Measurements from ENCODE around the gene KIF22. TPM values are rescaled to one million over a fixed set of nuclear protein-coding genes. Genes with fewer than 3 reads are reported as not detected.
"Not testable (repeated sequence)": the region's sequence is repeated elsewhere in the genome, so short reads cannot be mapped to it uniquely, and the experiment has no call there.

Gene KIF22
- total RNA-seq, 2 donors from 2014 or later: 94.7 to 130 TPM

DNA sequence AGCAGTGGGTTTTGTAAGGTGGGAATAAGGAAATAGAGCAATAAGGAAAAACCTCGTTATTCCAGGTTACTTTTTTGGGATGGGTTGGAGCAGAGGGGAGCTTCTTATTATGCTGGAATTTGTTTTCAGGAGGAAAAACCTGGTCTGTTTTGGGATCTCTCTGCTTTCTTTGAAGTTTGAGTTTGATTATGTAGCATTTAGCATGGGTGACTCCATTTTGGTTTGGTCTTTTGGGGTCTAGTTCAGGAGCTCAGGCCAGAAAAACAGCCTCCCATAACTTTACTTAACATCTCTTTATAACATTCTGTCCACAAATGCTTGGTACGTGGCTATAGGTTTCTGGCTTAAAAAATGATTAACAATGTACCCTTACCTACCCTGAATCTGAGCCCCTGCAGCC is 21.0 kb upstream of the KIF22 start:
- no peak overlapping the region for H3K27ac Mint-ChIP-seq
- Histone ChIP-seq H3K9me3 (ENCODE audit: control insufficient read depth, low read length) (no peaks in the 10 kb centered on the region), H3K4me1 (ENCODE audit: control insufficient read depth, insufficient read depth, low read length) (peaks cover 2% of the 10 kb centered on the region), H3K27ac (ENCODE audit: low read depth, low read length) (no peak overlapping the region), H3K9ac (ENCODE audit: extremely low read depth, low read length, poor library complexity, severe bottlenecking) (no peak overlapping the region), H3K36me3 (ENCODE audit: control insufficient read depth, insufficient read depth, low read length) (no peaks in the 10 kb centered on the region), H3K4me3 (ENCODE audit: low read length) (no peak overlapping the region), H3K27me3 (ENCODE audit: control insufficient read depth, insufficient read depth, low read length, poor library complexity, severe bottlenecking) (no peaks in the 10 kb centered on the region)
- peaks cover 3% of the 10 kb centered on the region for H3K4me1 Mint-ChIP-seq
- DNase-seq: no peak
- no peak overlapping the region for H3K4me3 Mint-ChIP-seq
- 88 to 91% methylated on average over 2 of the region's 2 CpGs for WGBS, 2 experiments (ENCODE audit: insufficient coverage in 1 of 2, insufficient read length in 1 of 2)
- H3K27me3 Mint-ChIP-seq (ENCODE audit: insufficient read depth): peaks cover 2% of the 10 kb centered on the region
- H3K9me3 Mint-ChIP-seq: no peaks in the 10 kb centered on the region
- no peaks in the 10 kb centered on the region for H3K36me3 Mint-ChIP-seq (ENCODE audit: low read depth)
- TF ChIP-seq, protein P1, sequence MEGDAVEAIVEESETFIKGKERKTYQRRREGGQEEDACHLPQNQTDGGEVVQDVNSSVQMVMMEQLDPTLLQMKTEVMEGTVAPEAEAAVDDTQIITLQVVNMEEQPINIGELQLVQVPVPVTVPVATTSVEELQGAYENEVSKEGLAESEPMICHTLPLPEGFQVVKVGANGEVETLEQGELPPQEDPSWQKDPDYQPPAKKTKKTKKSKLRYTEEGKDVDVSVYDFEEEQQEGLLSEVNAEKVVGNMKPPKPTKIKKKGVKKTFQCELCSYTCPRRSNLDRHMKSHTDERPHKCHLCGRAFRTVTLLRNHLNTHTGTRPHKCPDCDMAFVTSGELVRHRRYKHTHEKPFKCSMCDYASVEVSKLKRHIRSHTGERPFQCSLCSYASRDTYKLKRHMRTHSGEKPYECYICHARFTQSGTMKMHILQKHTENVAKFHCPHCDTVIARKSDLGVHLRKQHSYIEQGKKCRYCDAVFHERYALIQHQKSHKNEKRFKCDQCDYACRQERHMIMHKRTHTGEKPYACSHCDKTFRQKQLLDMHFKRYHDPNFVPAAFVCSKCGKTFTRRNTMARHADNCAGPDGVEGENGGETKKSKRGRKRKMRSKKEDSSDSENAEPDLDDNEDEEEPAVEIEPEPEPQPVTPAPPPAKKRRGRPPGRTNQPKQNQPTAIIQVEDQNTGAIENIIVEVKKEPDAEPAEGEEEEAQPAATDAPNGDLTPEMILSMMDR (conservative IDR thresholded peaks at IDR 0.05): no peak

DNA sequence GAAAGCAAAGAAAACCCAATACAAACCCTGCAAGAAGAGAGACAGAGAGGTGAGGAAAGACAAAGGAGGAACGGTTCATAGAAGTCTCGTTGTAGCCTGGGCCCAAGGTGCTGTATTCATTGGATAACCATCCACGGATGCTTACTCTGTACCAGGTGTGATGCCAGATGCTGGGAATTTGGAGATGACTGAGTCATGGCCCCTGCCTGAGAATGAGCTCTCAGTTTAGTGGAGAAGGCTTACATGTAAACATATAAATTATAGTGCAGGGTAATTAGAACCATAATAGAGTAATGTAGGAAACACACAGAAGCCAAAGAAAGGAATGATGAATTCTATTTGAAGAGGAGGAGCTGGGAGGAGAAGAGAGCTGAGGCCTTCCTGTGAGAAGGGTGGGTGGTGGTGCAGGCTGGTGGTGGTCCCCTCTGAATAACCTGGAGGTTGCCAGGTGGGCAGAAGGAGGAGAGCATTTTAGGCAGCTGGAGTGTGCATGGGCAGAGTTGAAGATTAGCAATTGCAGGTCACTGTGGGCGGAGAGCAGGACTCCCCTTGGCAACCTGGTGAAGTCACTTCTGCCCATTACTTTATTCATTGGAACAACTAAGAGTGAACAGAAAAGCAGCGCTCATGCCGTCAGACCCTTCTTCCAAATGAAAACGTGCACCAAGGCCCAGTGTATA is 20.2 kb upstream of the KIF22 start:
- Histone ChIP-seq H3K36me3 (ENCODE audit: control insufficient read depth, insufficient read depth, low read length) (no peaks in the 10 kb centered on the region), H3K9ac (ENCODE audit: extremely low read depth, low read length, poor library complexity, severe bottlenecking) (no peak overlapping the region), H3K4me3 (ENCODE audit: low read length) (no peak overlapping the region), H3K27me3 (ENCODE audit: control insufficient read depth, insufficient read depth, low read length, poor library complexity, severe bottlenecking) (no peaks in the 10 kb centered on the region), H3K27ac (ENCODE audit: low read depth, low read length) (no peak overlapping the region), H3K9me3 (ENCODE audit: control insufficient read depth, low read length) (no peaks in the 10 kb centered on the region), H3K4me1 (ENCODE audit: control insufficient read depth, insufficient read depth, low read length) (no peaks in the 10 kb centered on the region)
- no peak overlapping the region for H3K27ac Mint-ChIP-seq
- H3K36me3 Mint-ChIP-seq (ENCODE audit: low read depth): no peaks in the 10 kb centered on the region
- peaks cover 2% of the 10 kb centered on the region for H3K27me3 Mint-ChIP-seq (ENCODE audit: insufficient read depth)
- no peaks in the 10 kb centered on the region for H3K9me3 Mint-ChIP-seq
- 92 to 96% methylated on average over 4 to 7 of the region's 7 CpGs for WGBS, 2 experiments (ENCODE audit: insufficient coverage in 1 of 2, insufficient read length in 1 of 2)
- H3K4me3 Mint-ChIP-seq: no peak overlapping the region
- no peak for DNase-seq
- TF ChIP-seq, protein P1 (conservative IDR thresholded peaks at IDR 0.05): no peak
- H3K4me1 Mint-ChIP-seq: no peaks in the 10 kb centered on the region

DNA sequence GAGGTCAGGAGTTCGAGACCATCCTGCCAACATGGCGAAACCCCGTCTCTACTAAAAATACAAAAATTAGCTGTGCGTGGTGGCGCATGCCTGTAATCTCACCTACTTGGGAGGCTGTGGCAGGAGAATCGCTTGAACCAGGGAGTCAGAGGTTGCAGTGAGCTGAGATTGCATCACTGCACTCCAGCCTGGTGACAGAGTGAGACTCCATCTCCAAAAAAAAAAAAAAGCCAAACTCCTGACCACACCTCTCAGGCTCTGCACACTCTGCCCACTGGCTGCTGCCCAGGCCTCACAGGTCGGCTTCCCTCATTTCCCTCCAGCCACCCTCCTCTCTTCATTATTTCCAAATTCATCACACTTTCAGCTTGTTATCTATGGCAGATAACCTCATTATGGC is 18.2 kb upstream of the KIF22 start:
- not testable (repeated sequence) for H3K27ac Mint-ChIP-seq; H3K9me3 ChIP-seq (ENCODE audit: control insufficient read depth, low read length); H3K4me1 Mint-ChIP-seq; H3K36me3 Mint-ChIP-seq (ENCODE audit: low read depth); H3K27ac ChIP-seq (ENCODE audit: low read depth, low read length); H3K4me1 ChIP-seq (ENCODE audit: control insufficient read depth, insufficient read depth, low read length); H3K27me3 ChIP-seq (ENCODE audit: control insufficient read depth, insufficient read depth, low read length, poor library complexity, severe bottlenecking); H3K36me3 ChIP-seq (ENCODE audit: control insufficient read depth, insufficient read depth, low read length); H3K4me3 Mint-ChIP-seq; H3K9ac ChIP-seq (ENCODE audit: extremely low read depth, low read length, poor library complexity, severe bottlenecking); H3K9me3 Mint-ChIP-seq; H3K4me3 ChIP-seq (ENCODE audit: low read length); DNase-seq; H3K27me3 Mint-ChIP-seq (ENCODE audit: insufficient read depth)
- 88 to 95% methylated on average over 6 to 7 of the region's 7 CpGs for WGBS, 2 experiments (ENCODE audit: insufficient coverage in 1 of 2, insufficient read length in 1 of 2)

DNA sequence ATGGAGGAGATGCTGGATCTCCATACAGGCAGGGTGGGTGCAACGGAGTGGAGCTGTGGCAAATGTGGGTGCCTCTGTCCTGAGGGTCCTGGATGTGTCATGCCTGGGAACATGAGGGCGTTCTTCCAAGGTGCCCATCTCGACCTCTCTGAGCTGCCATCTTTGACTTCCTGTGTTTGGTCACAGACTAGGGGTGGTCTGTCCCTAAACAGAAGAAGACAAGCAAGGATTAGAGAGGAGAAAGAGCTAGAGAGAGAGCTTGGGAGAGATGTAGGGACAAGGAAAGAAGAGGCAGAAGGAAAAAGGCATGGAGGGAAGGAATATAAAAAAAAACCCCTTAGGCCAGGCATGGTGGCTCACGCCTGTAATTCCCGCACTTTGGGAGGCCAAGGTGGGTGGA is 15.8 kb upstream of the KIF22 start:
- Histone ChIP-seq H3K9me3 (ENCODE audit: control insufficient read depth, low read length) (no peaks in the 10 kb centered on the region), H3K4me1 (ENCODE audit: control insufficient read depth, insufficient read depth, low read length) (no peaks in the 10 kb centered on the region), H3K27ac (ENCODE audit: low read depth, low read length) (no peak overlapping the region), H3K4me3 (ENCODE audit: low read length) (no peak overlapping the region), H3K27me3 (ENCODE audit: control insufficient read depth, insufficient read depth, low read length, poor library complexity, severe bottlenecking) (no peaks in the 10 kb centered on the region), H3K9ac (ENCODE audit: extremely low read depth, low read length, poor library complexity, severe bottlenecking) (no peak overlapping the region), H3K36me3 (ENCODE audit: control insufficient read depth, insufficient read depth, low read length) (no peaks in the 10 kb centered on the region)
- Mint-ChIP-seq H3K9me3 (no peaks in the 10 kb centered on the region), H3K36me3 (ENCODE audit: low read depth) (no peaks in the 10 kb centered on the region), H3K27me3 (ENCODE audit: insufficient read depth) (peaks cover 19% of the 10 kb centered on the region), H3K4me1 (no peaks in the 10 kb centered on the region), H3K4me3 (no peak overlapping the region), H3K27ac (no peak overlapping the region)
- no peak for DNase-seq
- TF ChIP-seq, protein P1 (conservative IDR thresholded peaks at IDR 0.05): no peak
- 88 to 100% methylated on average over 4 to 5 of the region's 5 CpGs for WGBS, 2 experiments (ENCODE audit: insufficient coverage in 1 of 2, insufficient read length in 1 of 2)
